K562 (cell line): ENCODE results near the gene AGAP3. TPM values are rescaled to one million over a fixed set of nuclear protein-coding genes. Genes with fewer than 3 reads are reported as not detected.

Experiments used
- ARID3B ChIP-seq: fragments of 250-450 bp; sonication (Bioruptor Pico); IDR thresholded peaks from 2 replicates; pipeline ENCODE4 v1.4.0; 2020; ENCODE audit warnings: borderline replicate concordance
- ATF3 ChIP-seq, 2 experiments: fragments of 450-650 bp in 1 of 2; sonication (generic) in 1 of 2; formaldehyde crosslinking in 1 of 2; IDR thresholded peaks in 1 of 2; conservative IDR thresholded peaks in 1 of 2; 2 replicates each; pipeline versions ENCODE4 v1.6.1 to v1.8.1; 2016 to 2023; ENCODE audit warnings: mild to moderate bottlenecking in 2 of 2, moderate library complexity in 2 of 2, inconsistent platforms in 1 of 2, missing genetic modification reagents in 1 of 2
- CREB3L1 ChIP-seq: fragments of 450-650 bp; IDR thresholded peaks from 2 replicates; pipeline ENCODE4 v1.6.1; 2014; ENCODE audit warnings: low read depth, mild to moderate bottlenecking, moderate library complexity, borderline replicate concordance
- ELF1 ChIP-seq: fragments of 200-800 bp; sonication (Bioruptor generic); IDR thresholded peaks from 2 replicates; pipeline ENCODE4 v1.6.1; 2016; ENCODE audit warnings: missing genetic modification characterization, missing compliant biosample characterization
- HDAC2 ChIP-seq: fragments of 450-650 bp; IDR thresholded peaks from 2 replicates; pipeline ENCODE4 v1.6.1; 2016; ENCODE audit warnings: mild to moderate bottlenecking
- HLTF ChIP-seq: fragments of 450-650 bp; IDR thresholded peaks from 2 replicates; pipeline ENCODE4 v1.6.1; 2016
- NR3C1 ChIP-seq: sonication (generic); formaldehyde crosslinking; IDR thresholded peaks from 2 replicates; pipeline ENCODE4 v1.8.1; 2022; ENCODE audit warnings: missing genetic modification reagents
- NR4A1 ChIP-seq, 2 experiments: fragments of 250-450 bp in 1 of 2; fragments of 450-650 bp in 1 of 2; sonication (Bioruptor Pico) in 1 of 2; IDR thresholded peaks; 2 replicates each; pipeline versions ENCODE4 v1.4.0 to v1.6.1; 2016 to 2020; ENCODE audit warnings: mild to moderate bottlenecking in 2 of 2, missing compliant biosample characterization in 1 of 2, missing genetic modification characterization in 1 of 2, moderate library complexity in 1 of 2
- OTX1 ChIP-seq: fragments of 450-650 bp; formaldehyde crosslinking; IDR thresholded peaks from 2 replicates; pipeline ENCODE4 v1.4.0; 2022; ENCODE audit warnings: mild to moderate bottlenecking
- RBFOX2 ChIP-seq: fragments of 200-400 bp; formaldehyde crosslinking; IDR thresholded peaks from 2 replicates; pipeline ENCODE4 v1.6.1; 2017; ENCODE audit warnings: low read depth, mild to moderate bottlenecking, low read length, moderate library complexity
- SMAD3 ChIP-seq: fragments of 450-650 bp; formaldehyde crosslinking; conservative IDR thresholded peaks from 2 replicates; pipeline ENCODE4 v1.4.0; 2020; ENCODE audit warnings: mild to moderate bottlenecking
- SMARCA5 ChIP-seq: fragments of 450-650 bp; IDR thresholded peaks from 2 replicates; pipeline ENCODE4 v1.6.1; 2016
- TAF1 ChIP-seq: IDR thresholded peaks from 2 replicates; pipeline ENCODE4 v1.6.1; 2011; ENCODE audit warnings: mild to moderate bottlenecking, low read length, moderate library complexity; ENCODE audit not compliant: insufficient read depth, control insufficient read depth, severe bottlenecking; ENCODE audit errors: extremely low read depth
- YY1 ChIP-seq, 3 experiments: IDR thresholded peaks; 2 replicates each; pipeline ENCODE4 v1.6.1; 2011; ENCODE audit warnings: low read length in 2 of 3, mild to moderate bottlenecking in 2 of 3, moderate library complexity in 2 of 3, borderline replicate concordance in 1 of 3, control low read depth in 1 of 3, low read depth in 1 of 3; ENCODE audit not compliant: insufficient read depth in 3 of 3, insufficient replicate concordance in 2 of 3, control insufficient read depth in 1 of 3, insufficient read length in 1 of 3; ENCODE audit errors: extremely low read depth in 1 of 3
- ZNF431 ChIP-seq: sonication (generic); formaldehyde crosslinking; IDR thresholded peaks from 2 replicates; pipeline ENCODE4 v1.8.0; 2022; ENCODE audit warnings: mild to moderate bottlenecking, missing genetic modification reagents
- polyA plus RNA-seq, 8 experiments: library from polyadenylated mRNA; depleted of rRNA in 4 of 8; stranded (reverse) in 5 of 8; unstranded in 3 of 8; fragments of >200 nt; fragmentation: Nextera tagmentation in 2 of 8; fragmentation: Illumina TruSeq in 1 of 8; extraction: Ambion mirVana in 2 of 8; extraction: Trizol in 1 of 8; gene quantifications; 2 replicates each; pipeline versions ENCODE4 v1.2.1 to v1.2.3, GENCODE V29; 2011 to 2014; ENCODE audit warnings: inconsistent platforms in 1 of 8, missing spikeins in 1 of 8
- total RNA-seq, 7 experiments: library from RNA; depleted of rRNA in 6 of 7; stranded (reverse); fragments of >200 nt in 6 of 7; fragmentation: Illumina TruSeq in 2 of 7; extraction: Trizol in 2 of 7; gene quantifications; 2 replicates each; pipeline versions ENCODE4 v1.2.1 to v1.2.3, GENCODE V29; 2011 to 2021; ENCODE audit warnings: low replicate concordance in 1 of 7

AGAP3 gene
- total and polyA plus RNA-seq, 9 of the 15 experiments (the other 6 are each of a cell fraction or from before 2014, with no cell fraction given), result 3.4 to 208 (median 62.2) TPM

GRCh38 chr7:151087245-151088018 is 1.2 kb downstream of the AGAP3 start (continued):
- TF ChIP-seq ATF3 (IDR thresholded peaks at IDR 0.05), result no peak
- TF ChIP-seq ATF3 (CRISPR knock-in tag; conservative IDR thresholded peaks at IDR 0.05), result peak; percentile 82; the same call in 1 of the 2 replicates
- TF ChIP-seq CREB3L1, result peak; percentile 41
- TF ChIP-seq SMARCA5, result no peak; the same call in 1 of the 2 replicates
- TF ChIP-seq ELF1 (tag), result no peak
- peak; percentile 45 for TF ChIP-seq TAF1
- 0 out of 2 replicates have a peak, but pooled peaks have one; percentile 8 for TF ChIP-seq HLTF
- no peak; the same call in 1 of the 2 replicates for TF ChIP-seq NR4A1 (CRISPR knock-in tag; IDR thresholded peaks at IDR 0.05)
- TF ChIP-seq NR4A1 (tag; IDR thresholded peaks at IDR 0.05), result peak; percentile 25; the same call in 1 of the 2 replicates
- 0 out of 2 replicates have a peak, but pooled peaks have one; percentile 40 for TF ChIP-seq OTX1
- TF ChIP-seq SMAD3 (CRISPR knock-in tag), result no peak
- peak; percentile 85 for TF ChIP-seq RBFOX2
- peak in 2 of 3 experiments; percentile 65 to 69 for TF ChIP-seq YY1 (IDR thresholded peaks at IDR 0.05; ENCODE audit: borderline replicate concordance in 1 of 3, control insufficient read depth in 1 of 3, extremely low read depth in 1 of 3, insufficient read depth in 3 of 3, insufficient read length in 1 of 3, insufficient replicate concordance in 2 of 3, low read depth in 1 of 3, low read length in 2 of 3)
- no peak; the same call in 1 of the 2 replicates for TF ChIP-seq ARID3B
- no peak; the same call in 1 of the 2 replicates for TF ChIP-seq ZNF431 (CRISPR knock-in tag)
- 0 out of 2 replicates have a peak, but pooled peaks have one; percentile 23 for TF ChIP-seq NR3C1 (CRISPR knock-in tag)
- 0 out of 2 replicates have a peak, but pooled peaks have one; percentile 24 for TF ChIP-seq HDAC2
